ENCODE measurements around the gene GPC5.

The GPC5 gene

DNA sequence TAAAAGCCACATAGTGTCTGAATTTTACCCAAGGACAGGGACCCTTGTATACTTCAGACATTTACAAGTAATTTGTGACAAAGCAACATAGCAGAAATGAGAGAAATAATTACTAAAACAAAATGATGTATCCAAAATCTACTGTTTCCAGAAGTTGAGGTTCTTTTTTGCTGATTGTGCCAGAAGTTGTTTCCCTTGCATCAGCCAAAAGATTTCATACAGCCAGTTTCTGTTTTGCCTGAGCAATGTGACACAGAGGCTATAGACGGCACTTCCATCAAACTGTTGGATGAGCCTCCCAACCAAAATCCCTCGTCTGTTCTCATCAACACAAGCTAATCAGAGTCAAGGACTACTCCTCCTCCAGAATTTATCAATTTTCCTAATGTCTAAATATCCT lies 915.0 kb downstream of the GPC5 start:
- no peak for DNase-seq

GRCh38 chr13:92315265-92315664 lies 916.8 kb downstream of the GPC5 start:
- no peak for DNase-seq

GRCh38 chr13:92316030-92316429 lies 917.6 kb downstream of the GPC5 start:
- no peak for DNase-seq

GRCh38 chr13:92317066-92317465 lies 918.6 kb downstream of the GPC5 start:
- no peak for DNase-seq

DNA sequence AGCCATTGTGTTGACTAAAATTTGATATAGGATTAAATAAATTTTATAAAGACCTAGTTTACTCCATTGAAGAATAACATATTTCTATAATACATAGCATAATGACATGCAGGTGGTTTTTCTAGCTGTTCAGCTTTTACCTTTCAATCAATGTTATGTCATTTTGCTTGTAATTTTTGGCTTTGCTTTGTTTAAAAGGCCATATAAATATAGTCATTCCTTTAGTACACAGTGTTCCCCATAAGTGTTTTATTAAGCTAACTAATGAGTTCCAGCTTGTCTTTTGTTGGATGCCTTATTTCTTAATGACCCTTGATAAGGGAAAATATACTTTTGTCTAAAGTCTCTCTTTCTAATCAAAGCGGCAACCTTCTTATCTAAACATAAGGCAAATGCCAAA lies 921.9 kb downstream of the GPC5 start:
- DNase-seq, result no peak

DNA sequence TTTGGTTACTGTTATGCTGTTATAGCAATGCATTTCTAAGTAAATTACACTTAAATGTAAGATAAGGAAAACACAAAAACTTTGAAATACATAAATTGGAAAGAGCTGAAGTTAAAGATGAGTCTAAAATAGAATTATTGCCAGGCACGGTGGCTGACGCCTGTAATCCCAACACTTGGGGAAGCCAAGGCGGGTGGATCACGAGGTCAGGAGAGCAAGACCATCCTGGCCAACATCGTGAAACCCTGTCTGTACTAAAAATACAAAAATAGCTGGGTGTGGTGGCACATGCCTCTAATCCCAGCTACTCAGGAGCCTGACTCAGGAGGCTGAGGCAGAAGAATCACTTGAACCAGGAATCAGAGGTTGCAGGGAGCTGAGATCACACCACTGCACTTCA lies 922.8 kb downstream of the GPC5 start:
- DNase-seq, result no peak

DNA sequence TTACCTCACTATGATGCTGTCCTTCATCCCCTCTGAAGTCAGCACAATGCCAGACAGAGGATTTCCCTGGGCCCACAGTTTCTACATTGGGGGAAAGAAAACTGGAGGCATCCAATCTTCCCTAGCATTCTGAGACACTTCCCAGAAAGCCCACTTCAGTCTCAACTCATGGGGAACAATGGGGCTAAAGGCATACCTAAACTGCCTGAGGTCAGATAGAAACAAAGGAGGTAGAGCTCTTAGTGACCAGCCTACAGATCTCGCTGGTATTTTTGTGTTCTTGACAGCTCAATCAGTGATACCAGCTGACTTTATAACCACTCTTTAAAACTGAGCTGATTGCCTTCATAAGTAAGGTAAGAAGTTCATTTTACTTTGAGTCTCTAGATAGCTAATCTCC lies 947.2 kb downstream of the GPC5 start:
- no peak for DNase-seq

GRCh38 chr13:92346046-92346445 lies 947.6 kb downstream of the GPC5 start:
- no peak for DNase-seq

DNA sequence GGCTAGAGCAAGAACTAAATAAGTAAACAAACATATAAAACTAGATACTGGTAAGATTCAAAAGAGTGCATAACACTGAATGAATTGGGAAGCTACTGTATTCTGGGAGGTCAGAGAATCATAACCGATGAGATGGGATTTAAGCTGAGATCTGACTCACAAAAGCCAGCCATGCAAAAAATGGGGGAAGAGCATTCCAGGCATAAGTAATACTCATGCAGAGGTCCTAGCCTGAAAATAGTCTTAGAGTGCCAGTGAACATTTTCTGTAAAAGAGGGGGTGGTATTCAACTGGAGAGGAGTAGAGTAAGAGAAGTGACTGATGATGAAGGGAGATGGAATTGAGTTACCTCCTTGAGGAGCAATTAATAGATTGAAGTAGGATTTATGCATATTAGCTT lies 956.2 kb downstream of the GPC5 start:
- DNase-seq, result no peak

DNA sequence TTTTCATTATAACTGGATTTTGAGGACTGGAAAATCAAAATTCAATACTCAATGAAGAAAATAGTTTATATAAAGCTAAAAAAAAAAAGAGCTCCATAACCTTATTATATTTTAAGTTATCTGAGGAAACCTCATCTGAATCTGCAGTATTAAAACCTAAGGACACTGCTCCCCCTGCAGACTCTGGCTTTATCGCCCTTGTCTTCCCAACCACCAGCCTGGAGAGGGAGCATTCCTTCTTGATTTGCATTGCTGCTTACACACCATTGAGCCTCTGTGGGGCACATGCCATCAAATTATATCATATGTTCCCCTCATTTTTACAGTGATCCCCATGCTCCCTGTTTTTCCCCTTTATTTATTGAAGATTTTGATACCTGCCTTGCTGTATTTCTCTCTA lies 956.8 kb downstream of the GPC5 start:
- peak; percentile 39 for DNase-seq

DNA sequence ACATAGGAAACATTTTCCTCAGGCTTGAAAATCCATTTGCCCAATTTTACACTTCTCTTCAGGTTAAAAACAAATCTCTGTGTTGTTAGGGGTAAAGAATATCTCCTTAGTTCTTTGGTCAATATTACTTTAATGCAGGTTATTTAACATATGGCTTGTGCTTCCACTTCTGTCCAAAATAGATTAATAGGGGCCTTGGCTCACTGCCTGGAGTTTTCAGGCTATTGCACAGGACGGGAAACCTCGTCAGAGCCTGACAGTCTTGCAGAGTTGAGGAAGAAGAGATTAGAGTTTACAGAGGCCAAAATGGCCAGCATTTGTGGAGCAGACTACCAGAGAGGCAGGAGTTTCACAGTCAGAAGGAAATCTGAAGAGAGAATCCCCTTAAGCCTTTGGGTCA lies 964.3 kb downstream of the GPC5 start:
- DNase-seq, result no peak

DNA sequence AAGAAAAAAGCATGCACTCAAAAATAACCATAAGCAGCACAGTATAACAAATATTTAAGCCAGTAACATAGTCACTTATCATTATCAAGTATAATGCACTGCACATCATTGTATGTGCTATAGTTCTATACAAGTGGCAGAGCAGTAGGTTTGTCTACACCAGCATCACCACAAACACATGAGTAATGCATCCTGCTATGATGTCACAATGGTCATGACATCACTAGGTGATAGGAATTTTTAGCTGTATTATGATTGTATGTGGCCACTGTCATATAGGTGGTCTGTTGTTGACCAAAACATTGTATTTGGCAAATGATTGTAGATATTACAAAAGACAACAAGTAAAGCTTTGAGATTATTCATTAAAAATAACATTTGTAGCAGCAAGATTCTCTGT lies 967.5 kb downstream of the GPC5 start:
- no peak for DNase-seq

- DNase-seq, result no peak
These were observed 979.0 kb downstream of the GPC5 start for GRCh38 chr13:92377396-92377795.

DNA sequence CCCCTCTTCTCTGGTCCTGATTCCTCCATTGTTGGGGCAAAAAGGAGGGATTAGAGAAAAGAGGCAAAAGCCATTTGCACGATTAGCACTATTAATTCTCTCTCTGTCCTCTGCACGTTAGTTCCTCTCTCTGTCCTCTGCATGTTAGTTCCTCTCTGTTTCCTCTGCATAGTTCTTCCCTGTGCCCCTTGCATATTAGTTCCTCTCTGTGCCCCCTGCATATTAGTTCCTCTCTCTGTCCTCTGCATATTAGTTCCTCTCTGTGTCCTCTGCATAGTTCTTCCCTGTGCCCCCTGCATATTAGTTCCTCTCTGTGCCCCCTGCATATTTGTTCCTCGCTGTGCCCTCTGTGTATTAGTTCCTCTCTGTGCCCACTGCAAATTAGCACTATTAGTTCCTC lies 981.0 kb downstream of the GPC5 start:
- no peak for DNase-seq

DNA sequence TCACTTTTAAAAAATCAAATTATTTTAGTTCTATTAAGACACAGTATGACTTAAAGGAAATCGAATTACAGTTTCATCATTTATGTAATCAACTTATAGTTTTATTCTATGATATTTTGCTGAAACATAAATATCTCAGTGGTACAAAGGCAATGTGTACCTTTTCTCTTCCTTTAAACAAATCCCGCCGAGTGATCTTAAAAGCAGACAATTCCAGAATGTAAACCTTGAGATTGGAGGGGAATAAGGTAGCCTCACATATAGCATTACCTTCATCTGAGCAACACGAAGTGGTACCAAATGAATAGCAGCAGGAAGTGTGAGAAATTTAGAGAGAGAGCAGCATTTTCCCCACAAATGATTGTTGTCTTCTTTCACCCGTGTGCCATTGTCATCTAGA lies 986.0 kb downstream of the GPC5 start:
- no peak for DNase-seq

- DNase-seq, result no peak
These were observed 988.8 kb downstream of the GPC5 start for GRCh38 chr13:92387245-92387644.

DNA sequence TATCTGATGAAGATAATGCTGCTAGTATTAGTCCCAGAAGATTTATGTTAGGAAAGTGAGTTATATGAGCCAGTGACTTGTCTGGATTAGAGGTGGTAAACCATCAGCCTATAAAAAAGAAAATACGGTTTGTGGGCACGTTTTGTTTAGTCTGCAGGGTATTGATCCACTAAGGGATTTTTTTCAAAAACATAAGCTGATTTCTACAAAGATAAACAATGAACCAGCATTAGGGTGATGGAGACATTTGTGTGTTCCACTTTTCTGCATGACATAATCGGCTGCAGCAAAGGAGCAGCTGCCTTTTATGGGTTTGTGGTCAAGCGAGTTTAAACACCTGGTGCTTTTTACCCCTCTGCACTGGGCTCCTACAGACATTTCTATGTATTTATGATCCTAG lies 991.8 kb downstream of the GPC5 start:
- DNase-seq, result peak; percentile 95

DNA sequence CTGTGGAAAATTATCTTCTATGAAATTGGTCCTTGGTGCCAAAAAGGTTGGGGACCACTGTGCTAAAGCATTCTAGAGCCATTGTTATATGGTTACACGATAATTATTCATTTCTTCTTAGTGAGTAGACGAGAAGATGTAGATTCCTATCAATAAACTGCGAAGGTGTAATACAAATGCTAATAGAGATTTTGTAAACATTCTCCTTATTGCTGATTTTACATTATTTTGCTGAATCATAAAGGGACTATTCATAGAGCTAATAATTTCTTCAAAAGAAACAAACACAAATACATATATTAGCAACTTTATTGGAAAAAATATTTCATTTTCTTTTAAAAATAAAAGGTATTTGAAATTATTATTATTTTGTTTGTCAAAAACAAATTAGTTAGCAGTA lies 1005.2 kb downstream of the GPC5 start:
- no peak for DNase-seq

GRCh38 chr13:92407858-92408257 lies 1009.4 kb downstream of the GPC5 start:
- DNase-seq, result no peak

GRCh38 chr13:92412481-92412880 lies 1014.1 kb downstream of the GPC5 start:
- no peak for DNase-seq

DNA sequence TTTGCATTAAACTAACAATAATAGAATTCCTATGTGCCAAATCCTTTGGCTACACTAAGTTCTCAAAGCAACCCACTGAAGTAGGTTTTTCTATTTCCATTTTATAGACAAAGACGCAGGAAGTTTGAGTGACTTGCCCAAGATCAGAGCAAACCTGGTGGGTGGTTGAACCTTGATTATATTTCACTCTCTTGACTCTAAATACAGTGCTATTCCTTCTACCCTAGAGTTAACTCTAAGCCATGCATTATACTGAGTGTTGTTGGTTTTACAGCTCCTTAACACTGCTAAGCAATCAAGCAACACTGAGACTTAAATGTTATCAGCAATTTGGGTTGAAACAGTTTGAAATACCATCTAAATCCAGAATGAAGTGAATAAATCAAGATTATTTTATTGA lies 1014.6 kb downstream of the GPC5 start:
- DNase-seq, result no peak

DNA sequence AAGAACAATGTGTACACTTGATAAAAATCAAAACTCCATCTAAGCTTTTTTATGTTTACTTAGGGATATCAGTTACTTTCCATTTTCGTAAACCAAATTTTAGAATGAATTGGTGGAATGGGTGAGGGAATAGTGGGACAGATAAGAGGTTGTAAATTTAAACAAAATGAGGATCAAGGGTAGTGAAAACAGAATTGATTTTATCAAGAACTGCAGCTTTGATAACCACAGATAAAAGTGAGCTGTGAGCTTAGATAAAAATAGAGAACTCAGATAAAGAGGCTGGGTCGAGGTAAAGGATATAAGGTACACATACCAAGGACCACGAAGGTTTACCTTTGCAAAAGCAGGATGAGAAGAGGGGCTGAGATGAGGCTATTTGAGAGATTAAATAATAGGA lies 1015.0 kb downstream of the GPC5 start:
- no peak for DNase-seq

DNA sequence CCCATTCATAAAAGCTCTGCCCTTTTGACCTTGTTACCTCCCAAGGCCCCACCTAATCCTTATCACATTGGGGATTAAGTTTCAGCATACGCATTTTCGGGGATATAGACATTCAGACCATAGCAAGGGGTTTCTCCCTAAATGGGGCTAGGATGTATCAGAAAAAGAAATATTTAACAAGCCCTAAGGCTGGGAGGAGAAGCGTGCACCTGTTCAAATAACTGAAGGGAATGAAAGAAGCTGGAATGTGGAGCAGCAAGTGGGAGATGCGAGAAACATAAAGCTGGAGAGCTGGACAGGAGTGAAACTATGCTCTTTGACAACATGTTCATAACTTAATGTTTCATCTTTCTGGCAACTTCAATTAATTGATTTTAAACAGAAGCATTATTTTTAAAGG lies 1016.4 kb downstream of the GPC5 start:
- no peak for DNase-seq

GRCh38 chr13:92415781-92416180 lies 1017.4 kb downstream of the GPC5 start:
- no peak for DNase-seq

- DNase-seq, result no peak
These were observed 1020.5 kb downstream of the GPC5 start for GRCh38 chr13:92418818-92419412.

GRCh38 chr13:92429231-92429630 lies 1030.8 kb downstream of the GPC5 start:
- DNase-seq, result no peak

All from NCI-H1092 (cell line).